Bronchial epithelial cell (primary cell): ENCODE data around the gene SEZ6L2. TPM values are rescaled to one million over a fixed set of nuclear protein-coding genes. Genes with fewer than 3 reads are reported as not detected.

ENCODE experiments used
- DNase-seq: peaks from one replicate; pipeline ENCODE4 v3.0.0-alpha.2; 2010; ENCODE audit warnings: low read depth
- FAIRE-seq: peaks from 2 replicates; lab custom pipeline; 2011; peaks lifted over from hg19 to GRCh38; lab: Jason Lieb, UNC
- H3K27me3 ChIP-seq: 2 replicates; pipeline ENCODE4 v1.5.1; 2011; ENCODE audit warnings: low read length; ENCODE audit not compliant: control insufficient read depth, insufficient read depth
- H3K36me3 ChIP-seq: 2 replicates; pipeline ENCODE4 v1.5.1; 2011; ENCODE audit warnings: low read length; ENCODE audit not compliant: control insufficient read depth, insufficient read depth
- H3K4me3 ChIP-seq: 2 replicates; pipeline ENCODE4 v1.5.1; 2011; ENCODE audit warnings: mild to moderate bottlenecking, low read depth, low read length, control low read depth
- CTCF ChIP-seq: IDR thresholded peaks from 2 replicates; pipeline ENCODE4 v1.5.1; 2011; ENCODE audit warnings: mild to moderate bottlenecking, moderate library complexity, low read length, control low read depth, inconsistent platforms; ENCODE audit not compliant: insufficient read depth, severe bottlenecking
- total RNA-seq: library from RNA; depleted of rRNA; stranded (reverse); fragments of >200 nt; gene quantifications from 2 replicates; pipeline ENCODE4 v1.2.1, GENCODE V29; 2014

Gene SEZ6L2
- total RNA-seq, 1 donor from 2014 or later: 2.9 TPM

GRCh38 chr16:29858149-29858849 lies 41.1 kb downstream of the SEZ6L2 start:
- no peak for TF ChIP-seq CTCF
- FAIRE-seq: no peak
- no peak for DNase-seq
- H3K36me3 ChIP-seq: peaks cover 12% of the 10 kb centered on the region
- no peak overlapping the region for H3K4me3 ChIP-seq
- no peaks in the 10 kb centered on the region for H3K27me3 ChIP-seq

GRCh38 chr16:29857133-29857760 lies 42.1 kb downstream of the SEZ6L2 start:
- TF ChIP-seq CTCF: no peak
- DNase-seq (no peak), FAIRE-seq (no peak)
- H3K36me3 ChIP-seq: peaks cover 12% of the 10 kb centered on the region
- no peaks in the 10 kb centered on the region for H3K27me3 ChIP-seq
- H3K4me3 ChIP-seq: no peak overlapping the region

GRCh38 chr16:29854520-29855100 lies 44.7 kb downstream of the SEZ6L2 start:
- FAIRE-seq (no peak), DNase-seq (no peak)
- no peak for TF ChIP-seq CTCF
- H3K27me3 ChIP-seq: no peaks in the 10 kb centered on the region
- H3K4me3 ChIP-seq: no peak overlapping the region
- peaks cover 4% of the 10 kb centered on the region for H3K36me3 ChIP-seq

- Histone ChIP-seq H3K27me3 (no peaks in the 10 kb centered on the region), H3K4me3 (no peak overlapping the region), H3K36me3 (peaks cover 2% of the 10 kb centered on the region)
- FAIRE-seq: no peak
- TF ChIP-seq CTCF: no peak
- DNase-seq: no peak
These were observed 46.7 kb downstream of the SEZ6L2 start for GRCh38 chr16:29852654-29853053.

GRCh38 chr16:29850998-29851397 lies 48.4 kb downstream of the SEZ6L2 start:
- no peak for DNase-seq
- H3K27me3 ChIP-seq: no peaks in the 10 kb centered on the region
- TF ChIP-seq CTCF: no peak
- no peak for FAIRE-seq
- H3K4me3 ChIP-seq: no peak overlapping the region
- H3K36me3 ChIP-seq: peaks cover 14% of the 10 kb centered on the region
